GM19467 (cell line): Measurements from ENCODE around the gene NCBP3.
"Not testable (repeated sequence)": the region's sequence is repeated elsewhere in the genome, so short reads cannot be mapped to it uniquely, and the experiment has no call there.

Experiments
- ATAC-seq: cut with Tn5 transposase; IDR thresholded peaks from one replicate; pipeline ENCODE4 v1.9.1; 2021; ENCODE audit warnings: mild to moderate bottlenecking, moderate library complexity; ENCODE audit not compliant: unreplicated experiment

NCBP3 gene

DNA sequence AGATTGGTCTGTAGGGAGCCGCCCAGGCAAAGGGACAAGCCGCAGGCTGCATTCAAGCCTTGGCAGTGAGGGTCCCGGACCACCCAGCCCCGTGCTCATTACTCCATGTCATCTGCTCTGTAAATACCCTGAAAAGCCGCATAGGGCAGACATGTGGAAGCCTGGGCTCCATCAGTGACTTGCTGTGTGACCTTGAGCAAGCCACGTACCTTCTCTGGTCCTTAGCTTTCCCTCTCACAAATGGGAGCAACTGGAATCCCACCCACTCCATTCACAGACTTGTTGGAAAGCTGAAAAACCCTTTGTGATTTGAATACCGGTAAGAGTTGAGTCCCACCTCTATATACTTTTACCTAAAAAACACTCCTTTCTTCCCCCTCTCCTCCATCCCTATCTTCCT lies 34.9 kb upstream of the NCBP3 start:
- ATAC-seq = no peak

DNA sequence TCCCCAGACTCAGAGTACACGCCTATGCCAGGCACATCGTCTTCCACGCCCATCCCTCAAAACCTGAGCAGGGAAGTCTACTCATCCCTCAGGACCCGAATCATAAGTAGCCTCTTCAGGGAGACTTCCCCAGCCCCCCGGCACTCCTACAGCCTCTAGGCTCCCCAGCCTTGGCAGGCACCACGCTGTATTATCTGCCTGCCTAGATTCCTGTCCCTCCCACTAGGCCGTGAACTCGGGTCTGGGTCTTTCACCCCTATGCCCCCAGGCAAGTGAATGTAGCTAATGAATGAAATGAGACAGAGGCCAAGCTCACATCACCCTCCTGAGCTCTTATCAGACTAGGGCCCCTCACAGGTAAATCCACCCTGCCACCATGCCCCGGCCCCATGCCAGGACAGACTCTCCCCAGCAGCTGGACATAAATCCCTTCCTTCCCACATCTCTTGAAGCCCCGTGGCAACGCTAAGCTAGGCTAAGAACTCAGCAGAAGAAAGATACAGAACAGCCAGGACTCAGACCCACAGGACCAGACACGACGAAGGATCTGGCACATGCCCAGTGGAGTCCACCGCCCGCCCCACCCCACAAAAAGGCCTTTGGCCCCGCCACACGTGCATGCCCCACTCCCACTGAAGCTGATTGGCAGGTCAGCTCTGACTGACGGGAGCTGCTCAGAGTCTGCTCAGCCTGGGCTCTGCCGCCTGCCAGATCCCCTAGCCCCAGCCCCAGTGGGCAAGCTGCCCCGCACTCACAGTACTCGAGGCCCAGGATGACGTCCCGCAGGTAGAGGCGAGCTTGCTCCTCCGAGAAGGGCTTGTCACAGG lies 33.8 kb upstream of the NCBP3 start:
- ATAC-seq = no peak

DNA sequence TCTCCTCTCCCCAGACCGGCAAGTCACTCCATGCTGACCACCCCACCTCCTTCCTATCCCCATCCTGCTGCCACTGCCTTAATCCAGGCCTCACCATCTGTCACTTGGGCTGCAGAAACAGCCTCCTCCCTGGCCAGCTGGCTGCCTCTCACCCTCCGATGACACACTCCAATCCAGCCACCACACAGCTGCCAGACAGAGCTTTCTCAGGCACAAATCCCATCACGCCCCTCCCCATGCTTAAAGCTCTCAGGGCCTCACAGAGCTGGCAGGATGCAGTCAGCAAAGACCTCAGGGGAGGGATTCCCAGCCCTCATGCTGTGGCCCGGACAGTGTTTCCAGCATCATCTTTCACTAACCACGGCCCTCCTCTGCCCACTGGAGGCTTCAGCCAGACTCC lies 33.1 kb upstream of the NCBP3 start:
- no peak for ATAC-seq

DNA sequence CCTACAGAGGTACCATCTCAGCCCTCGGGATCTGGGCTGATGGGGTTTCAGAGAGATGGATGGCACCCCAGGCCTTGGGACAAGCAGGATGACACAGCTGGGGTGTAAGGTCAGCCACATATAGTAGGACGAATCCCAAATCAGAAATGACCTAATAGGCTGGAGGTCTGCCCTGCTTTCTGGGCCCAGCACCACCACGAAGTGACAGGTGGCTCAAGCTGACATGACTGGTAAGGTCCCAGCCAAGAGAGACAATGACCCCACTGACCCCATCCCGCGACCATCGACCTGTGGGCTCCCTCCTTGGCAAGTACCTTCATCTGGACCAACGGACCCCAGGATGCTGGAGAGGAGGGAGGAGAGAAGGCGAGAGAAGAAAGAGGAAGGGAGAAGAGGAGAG lies 31.2 kb upstream of the NCBP3 start:
- no peak for ATAC-seq

DNA sequence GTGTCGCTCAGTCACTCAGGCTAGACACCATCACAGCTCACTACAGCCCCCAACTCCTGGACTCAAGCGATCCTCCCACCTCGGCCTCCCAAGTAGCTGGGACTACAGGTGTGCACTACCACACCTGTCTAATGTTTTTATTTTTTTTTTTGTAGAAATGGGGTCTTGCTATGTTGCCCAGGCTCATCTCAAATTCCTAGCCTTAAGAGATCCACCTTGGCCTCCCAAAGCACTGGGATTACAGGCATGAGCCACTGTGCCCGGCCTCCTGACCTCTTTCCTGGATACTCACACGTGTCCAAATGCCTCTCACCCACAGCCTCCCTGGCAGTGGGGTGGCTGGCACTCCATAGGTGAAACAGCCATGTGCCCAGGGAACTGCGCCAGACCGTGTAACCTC lies 29.3 kb upstream of the NCBP3 start:
- ATAC-seq = no peak

DNA sequence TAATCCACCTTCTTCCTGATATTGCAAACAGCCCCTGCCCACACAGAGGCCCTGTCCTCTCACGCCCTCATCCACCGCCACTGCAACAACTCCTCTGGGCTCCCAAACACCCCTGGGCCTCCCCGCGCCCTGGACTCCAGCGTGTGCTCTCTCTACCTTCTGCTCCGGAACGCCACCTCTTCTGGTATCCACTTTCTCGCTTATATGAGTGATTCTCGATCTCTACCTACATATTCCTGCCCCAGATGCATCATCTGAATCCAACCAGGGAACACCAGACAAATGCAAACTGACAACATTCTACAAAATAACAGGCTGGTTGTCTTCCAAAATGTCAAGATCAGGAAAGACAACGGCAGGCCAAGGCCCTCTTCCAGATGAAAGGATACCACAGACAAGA lies 27.8 kb upstream of the NCBP3 start:
- no peak for ATAC-seq

DNA sequence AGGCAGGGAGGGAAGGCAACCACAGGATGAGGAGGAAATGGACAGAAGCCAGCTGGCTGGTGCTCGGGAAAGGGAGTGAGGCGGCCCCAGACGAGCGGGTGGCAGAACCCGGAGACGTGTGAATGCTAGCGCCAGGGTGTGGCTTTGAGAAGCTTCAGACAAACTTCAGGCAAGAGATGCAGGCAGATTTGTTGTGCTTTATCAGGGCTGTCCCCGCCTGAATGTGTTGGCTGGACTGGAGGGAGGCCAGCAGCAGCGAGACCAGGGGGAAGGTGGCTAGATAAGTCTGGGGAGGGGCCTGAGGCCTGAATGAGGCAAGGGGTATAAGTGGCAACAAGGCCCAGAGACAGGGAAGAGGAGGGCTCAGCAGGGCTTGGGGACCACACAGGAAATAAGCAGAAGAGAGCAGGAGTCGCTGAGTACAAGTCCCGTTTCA lies 24.8 kb upstream of the NCBP3 start:
- no peak for ATAC-seq

DNA sequence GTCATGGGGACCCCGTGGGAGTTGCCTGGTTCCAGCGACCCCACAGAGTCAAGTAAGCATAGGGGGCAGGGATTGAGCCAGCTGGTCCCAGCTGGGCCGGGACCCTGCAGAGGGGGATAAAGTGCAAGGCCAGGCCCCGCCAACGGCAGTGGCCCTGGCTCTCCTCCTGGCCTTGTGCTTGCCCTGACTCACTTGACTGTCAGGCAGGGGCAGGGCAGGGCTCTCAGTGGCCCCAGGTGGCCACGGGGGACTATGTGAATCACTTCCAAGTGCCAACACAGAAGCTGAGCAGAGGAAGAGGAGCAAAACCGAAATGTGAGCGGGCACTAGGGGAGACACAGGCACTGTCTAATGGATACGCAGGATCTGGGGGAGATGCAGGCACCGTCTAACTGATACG lies 21.6 kb upstream of the NCBP3 start:
- ATAC-seq = no peak

DNA sequence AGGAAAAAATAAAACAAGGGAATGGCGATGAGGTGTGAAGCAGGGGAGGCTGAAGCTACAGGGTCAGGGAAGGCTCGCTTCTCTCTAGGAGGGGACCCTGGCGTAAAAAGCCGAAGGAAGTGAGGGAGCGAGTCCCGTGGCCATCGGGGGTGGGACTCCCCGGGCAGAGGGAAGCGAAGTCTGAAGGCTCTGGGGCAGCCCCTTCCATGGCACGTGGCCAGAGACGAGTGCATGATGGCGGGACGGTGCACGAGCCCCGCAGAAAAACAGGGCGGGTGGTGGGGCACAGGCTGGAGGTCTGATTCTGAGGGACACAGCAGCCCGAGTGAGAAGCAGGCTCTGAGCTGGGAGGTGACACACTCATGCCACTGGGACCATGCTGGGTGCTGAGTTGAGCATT lies 21.1 kb upstream of the NCBP3 start:
- no peak for ATAC-seq

DNA sequence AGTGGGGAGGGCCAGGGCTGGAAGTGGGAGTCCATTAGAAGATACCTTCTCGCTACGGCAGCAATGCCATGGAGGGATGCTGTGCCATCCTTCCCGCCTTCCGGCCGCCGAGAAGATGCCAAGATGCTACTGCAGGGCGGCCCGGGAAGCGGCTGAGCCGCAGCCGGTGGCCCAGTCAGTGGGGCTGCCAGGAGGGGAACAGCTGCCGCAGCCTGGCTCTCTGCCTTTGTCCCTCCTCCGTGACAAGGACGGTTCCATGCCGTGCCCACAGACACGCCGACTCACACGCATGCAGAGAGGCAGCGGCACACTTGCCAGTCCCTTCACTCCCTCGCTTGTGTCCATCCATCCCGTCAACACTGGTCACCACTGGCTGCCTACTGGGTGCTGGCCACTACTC lies 20.2 kb upstream of the NCBP3 start:
- no peak for ATAC-seq

DNA sequence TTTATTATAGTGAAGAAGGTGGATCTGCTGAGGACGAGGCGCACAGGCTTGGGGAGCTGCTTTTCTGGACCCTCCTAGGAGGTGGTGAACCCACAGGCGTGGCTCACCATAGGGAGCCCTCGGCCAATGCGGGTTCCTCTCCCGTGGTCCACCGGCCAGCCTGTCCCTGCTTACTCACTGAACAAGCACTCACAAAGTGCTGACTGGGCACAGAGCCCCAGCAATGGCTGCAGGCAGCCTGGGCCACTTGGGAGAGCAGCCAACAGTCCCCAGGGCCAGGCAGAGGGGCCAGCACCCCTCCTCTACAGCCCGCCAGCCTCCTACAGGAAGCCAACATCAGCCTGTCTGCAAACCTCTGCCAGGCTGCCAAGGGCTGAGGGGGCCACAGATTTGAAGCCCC lies 19.1 kb upstream of the NCBP3 start:
- ATAC-seq = no peak

DNA sequence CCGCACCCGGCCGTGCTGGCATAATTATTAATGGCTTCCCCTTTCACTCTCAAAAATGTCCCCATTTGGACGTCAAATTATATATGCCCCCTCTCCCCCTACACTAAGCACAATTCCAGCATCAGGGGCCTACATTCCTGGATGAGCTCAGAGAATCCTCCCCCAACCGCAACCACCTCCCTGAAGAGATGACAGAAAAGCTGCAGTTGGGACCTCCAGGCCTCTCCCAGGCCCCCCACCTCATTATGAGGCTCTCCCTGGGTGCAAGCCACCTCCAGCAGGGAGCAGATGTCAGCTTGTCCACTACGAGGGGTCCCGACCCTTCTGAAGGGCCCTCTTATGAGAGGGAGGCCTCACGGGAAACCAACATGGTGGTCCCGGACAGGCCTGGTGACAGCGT lies 18.5 kb upstream of the NCBP3 start:
- no peak for ATAC-seq

DNA sequence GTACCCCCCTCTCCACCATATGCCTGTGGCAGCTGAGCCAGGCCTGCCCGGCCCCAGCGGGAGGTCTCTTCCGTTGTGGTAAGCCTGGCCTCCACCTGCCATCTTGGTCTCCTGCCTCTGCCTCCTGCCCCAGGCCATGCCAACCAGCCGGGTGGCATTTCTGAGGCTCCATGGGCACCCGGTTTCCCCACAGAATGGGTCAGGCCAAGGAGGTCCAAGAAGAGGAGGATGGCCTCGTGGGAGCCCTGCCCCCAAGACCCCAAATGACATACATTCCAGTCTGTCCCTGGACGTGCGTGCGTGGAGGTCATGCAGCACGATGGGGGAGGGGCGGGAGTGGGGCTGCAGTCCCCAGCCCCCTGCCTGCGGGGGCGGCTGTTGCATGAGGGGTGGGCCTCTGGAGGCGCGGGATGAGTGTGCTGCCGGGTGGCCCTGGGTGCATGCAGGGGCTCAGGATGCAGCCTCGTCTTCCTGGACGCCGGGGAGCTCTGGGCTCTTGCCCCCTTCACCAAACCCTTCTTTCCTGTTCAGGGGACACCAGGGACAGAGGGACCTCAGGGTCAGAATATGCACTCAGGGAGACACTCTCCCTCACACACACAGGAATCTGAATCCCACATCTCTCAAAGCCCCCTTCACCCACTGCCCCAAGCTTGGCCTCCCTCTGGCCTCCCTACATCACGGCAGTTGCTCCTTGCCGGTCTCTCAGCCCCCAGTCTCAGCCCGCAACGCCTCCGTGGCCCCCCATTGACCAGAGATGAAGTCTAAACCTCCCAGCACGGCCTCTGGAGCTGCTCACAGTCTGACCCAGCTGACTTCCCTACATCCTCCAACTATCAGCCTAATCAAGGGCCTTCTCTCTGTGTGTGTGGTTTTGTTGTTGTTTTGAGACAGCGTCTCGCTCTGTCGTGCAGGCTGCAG lies 16.0 kb upstream of the NCBP3 start:
- ATAC-seq = no peak

DNA sequence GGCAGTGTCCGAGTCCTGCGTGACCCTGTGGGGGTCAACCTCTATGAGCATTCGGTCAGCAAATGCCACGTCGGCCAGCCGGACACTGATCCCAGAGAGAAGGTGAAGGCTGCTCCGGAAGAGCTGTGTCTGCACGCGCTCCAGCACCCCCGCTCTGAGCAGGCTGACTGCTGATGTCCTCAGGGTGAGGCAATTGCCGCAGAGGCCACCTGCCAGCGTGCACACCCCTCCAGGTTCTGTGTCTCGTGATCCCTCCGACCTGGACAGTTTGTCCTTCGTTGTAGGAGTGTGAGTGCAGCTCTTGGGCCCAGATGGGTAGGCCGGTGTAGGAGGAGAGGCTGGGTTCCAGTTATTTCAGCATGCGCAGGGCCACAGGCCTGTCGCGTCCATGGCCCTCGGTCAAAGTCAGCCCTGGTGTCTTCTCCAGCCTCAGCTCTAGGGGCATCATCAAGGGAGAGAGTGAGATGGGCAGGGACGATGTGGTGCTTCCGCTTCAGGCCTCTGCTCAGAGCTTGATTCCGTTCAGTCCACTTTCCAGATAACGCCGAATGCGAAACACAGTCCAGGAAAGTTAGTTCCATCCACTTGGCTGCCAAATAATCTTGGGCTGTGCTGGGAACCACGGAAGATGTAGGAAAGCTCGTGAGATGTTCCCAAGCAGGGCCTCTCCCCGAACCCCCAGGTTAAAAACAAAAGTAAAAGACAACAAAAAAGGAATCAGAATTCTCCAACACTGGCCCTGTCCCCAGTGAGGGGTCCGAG lies 15.1 kb upstream of the NCBP3 start:
- ATAC-seq = no peak

DNA sequence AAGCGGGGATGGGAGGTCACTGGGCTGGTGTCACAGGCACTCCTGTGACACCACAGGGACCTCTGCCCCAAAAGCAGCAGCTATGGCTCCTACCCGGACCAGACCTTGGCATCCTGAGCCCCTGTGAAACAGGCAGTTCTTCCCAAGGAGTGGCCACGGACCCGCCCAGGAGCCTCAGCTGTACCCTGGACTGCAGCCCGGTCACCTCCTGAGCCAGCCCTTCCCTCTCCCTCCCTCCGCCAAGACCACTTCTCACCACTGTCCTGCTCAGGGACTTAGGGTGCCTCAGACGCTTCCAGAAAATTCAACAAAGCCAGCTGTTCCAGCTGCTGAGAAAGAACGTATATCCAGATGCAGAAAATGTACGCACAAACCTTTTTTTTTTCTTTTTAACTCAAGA lies 13.9 kb upstream of the NCBP3 start:
- ATAC-seq = no peak

DNA sequence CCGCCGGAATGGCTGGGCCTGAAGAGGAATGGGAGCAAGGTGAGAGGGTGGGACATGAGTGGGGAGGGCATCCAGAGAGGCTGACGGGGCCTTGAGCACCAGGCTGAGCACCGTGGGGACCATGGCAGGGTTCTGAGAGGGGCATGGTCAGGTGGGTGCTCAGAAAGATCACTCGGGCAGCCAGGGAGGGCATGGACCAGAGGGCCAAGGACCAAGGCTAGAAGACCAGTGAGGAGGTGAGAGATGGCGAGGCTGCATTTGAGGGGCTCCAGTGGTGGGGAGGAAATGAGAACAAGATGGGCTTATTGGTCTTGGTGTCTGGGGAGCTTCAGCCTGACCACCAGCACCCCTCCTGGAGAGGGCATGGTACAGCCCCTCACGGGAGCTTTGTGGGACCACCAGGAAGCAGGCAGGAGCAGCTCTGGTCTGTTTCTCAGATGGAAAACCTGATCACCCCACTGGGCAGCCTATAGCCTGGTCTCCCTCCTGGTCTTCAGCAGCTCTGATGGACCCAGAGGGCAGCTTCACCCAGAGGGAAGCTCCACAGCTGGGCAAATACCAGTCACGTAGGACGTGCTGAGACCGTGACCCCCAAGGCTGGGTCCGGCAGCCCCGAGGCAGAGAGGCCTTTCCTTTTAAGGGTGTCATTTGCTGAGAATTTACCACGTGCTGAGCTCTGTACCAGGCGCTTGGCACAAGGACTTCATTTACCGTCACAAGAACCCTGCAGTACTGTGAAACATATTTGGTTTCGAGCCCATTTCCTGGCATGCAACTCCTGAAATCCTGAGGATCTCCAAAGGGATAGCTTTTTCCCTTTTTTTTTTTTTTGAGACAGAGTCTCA lies 11.4 kb upstream of the NCBP3 start:
- no peak for ATAC-seq

DNA sequence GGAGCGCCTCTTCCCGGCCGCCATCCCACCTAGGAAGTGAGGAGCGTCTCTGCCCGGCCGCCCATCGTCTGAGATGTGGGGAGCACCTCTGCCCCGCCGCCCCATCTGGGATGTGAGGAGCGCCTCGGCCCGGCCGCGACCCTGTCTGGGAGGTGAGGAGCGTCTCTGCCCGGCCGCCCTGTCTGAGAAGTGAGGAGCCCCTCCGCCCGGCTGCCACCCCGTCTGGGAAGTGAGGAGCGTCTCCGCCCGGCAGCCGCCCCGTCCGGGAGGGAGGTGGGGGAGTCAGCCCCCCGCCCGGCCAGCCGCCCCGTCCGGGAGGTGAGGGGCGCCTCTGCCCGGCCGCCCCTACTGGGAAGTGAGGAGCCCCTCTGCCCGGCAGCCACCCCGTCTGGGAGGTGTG lies 8.2 kb upstream of the NCBP3 start:
- not testable (repeated sequence) for ATAC-seq

DNA sequence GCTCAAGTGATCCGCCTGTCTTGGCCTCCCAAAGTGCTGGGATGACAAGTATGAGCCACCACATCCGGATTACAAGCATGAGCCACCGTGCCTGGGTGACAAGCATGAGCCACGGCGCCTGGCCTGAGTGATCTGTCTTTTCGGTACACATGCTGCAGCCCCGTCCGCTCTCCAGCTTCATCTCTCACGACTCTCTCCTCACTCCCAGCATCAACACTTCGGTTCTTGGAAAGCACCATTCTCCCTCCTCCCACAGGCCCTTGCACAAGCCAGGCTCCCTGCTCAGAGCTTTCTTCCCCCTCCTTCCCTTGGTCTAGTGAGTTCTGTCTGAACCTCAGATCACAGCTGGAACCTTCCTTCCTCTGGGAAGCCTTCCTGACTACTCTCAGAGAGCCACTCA lies 6.5 kb upstream of the NCBP3 start:
- no peak for ATAC-seq

DNA sequence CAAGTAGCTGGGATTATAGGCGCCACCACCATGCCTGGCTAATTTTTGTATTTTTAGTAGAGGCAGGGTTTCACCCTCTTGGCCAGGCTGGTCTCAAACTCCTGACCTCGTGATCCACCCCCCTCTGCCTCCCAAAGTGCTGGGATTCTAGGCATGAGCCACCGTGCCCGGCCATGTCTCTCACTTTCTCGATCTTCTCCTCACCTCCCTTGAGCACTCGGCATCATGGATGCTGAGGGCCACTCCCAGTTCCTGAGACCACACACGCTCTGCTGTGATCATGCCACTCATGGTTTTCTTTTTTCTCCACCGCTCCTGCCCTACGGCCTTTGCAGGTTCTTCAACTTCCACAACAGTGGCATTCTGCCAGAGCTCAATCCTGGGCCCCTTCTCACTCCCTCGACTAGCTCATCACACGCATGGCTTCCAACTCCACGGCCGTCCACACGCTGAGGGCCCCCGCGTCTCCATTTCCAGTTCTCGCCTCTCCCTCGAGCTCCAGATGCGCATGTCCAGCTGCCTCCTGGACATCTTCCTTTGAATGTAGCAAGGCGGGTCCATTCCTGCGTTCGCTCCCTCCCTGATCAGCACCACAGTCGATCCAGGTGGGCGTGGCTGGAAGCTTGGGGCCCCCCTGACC lies 5.5 kb upstream of the NCBP3 start:
- ATAC-seq = no peak

DNA sequence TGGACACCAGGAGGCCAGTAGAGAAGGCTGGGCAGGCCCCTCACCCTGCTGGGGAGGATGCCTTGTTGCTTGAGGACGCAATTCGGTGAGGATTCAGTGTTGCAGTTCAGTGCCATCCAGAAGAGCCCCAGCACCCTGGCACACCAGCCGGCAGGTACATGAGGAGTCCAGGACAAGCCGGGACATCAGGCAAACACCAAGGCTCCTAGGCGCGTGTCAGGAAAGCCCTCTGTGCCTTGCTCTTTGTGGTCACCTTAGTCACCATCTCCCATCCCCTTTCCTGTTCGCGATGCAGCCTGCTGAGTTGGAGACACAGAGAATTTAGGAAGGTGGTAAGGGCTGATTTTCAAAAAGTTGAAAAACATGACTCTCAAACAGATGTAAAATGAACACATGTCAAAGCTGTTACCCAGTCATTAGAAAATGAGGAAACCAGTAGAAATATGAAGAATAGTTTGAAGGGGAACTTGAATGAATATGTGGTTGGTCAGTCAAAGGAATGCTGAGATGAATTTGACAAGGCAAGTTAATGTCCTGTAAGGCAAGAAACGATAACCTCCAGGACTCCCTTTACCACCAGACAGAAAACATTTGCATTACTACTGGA lies 2.3 kb upstream of the NCBP3 start:
- ATAC-seq = no peak
